HG02610 (cell line): ENCODE results near the gene IPCEF1.

Source experiments
- ATAC-seq: cut with Tn5 transposase; IDR thresholded peaks from one replicate; pipeline ENCODE4 v1.9.1; 2021; ENCODE audit warnings: mild to moderate bottlenecking, moderate library complexity; ENCODE audit not compliant: unreplicated experiment

IPCEF1 gene

DNA sequence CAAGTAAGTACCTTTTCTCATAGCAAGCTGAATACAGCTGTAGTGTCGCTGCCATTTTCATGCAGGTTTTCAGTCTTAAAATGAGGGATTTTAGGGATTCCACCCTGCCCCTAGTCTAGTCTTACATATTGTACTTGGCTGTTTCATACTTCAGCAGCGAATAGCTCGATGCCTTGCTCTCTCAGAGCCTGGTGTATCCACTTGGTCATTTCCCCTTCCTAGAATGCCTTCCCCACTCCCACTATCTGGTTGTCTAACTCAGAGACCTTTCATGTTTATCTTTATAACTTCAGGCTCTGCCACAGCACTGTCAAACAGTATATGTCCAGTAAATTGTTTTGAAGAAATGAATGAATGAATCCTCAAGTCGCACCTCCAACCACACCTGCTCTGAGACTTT is 21.1 kb upstream of the IPCEF1 start:
- ATAC-seq: no peak

DNA sequence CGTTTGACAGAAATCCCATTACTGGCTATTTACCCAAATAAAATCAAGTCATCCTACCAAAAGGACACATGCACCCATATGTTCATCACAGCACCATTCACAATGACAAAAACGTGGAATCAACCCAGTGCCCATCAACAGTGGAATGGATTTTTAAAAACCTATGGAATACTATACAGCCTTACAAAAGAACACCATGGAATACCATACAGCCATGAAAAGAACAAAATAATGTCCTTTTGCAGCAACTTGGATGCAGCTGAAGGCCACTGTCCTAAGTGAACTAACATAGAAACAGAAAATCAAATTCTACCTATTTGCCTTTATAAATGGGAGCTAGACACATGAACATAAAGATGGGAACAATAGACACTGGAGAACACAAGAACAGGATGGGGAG is 17.4 kb upstream of the IPCEF1 start:
- no peak for ATAC-seq

DNA sequence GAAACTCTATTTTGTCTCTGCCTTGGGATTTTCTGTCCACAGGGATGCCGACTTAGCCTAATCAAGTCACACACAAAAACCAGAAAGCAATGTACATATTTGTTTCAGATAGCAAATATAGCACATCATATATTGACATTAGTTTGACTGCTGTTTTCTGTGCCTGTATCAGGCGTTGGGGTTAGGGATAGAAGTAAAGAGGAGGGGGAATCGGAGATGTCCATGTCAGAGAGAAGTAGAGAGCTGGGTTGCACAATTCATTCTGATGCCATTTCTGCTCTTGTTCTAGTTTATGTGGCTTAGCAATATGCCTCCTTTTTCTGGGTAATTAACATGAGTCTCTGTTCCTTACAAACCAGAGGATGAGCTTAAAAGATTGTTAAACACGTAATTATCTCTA is 14.7 kb upstream of the IPCEF1 start:
- ATAC-seq: no peak

DNA sequence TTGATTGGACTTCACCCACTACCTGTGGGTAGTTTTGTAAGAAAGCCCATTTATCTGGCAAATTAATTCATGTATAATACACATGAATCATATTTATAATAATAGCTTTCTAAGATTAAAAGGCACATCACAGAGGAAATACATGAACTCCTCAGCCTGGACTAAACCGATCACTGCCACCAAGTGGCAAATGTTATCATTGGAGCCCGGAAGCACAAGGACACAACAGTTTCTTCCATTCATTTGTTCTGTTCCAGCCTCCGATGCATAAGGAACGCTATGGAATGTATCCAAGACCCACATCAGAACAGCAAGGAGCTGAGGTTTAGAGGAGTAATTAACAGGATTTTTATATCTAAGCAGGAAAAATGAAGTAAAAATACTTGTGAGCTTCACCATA is 13.9 kb upstream of the IPCEF1 start:
- peak; percentile 70 for ATAC-seq

DNA sequence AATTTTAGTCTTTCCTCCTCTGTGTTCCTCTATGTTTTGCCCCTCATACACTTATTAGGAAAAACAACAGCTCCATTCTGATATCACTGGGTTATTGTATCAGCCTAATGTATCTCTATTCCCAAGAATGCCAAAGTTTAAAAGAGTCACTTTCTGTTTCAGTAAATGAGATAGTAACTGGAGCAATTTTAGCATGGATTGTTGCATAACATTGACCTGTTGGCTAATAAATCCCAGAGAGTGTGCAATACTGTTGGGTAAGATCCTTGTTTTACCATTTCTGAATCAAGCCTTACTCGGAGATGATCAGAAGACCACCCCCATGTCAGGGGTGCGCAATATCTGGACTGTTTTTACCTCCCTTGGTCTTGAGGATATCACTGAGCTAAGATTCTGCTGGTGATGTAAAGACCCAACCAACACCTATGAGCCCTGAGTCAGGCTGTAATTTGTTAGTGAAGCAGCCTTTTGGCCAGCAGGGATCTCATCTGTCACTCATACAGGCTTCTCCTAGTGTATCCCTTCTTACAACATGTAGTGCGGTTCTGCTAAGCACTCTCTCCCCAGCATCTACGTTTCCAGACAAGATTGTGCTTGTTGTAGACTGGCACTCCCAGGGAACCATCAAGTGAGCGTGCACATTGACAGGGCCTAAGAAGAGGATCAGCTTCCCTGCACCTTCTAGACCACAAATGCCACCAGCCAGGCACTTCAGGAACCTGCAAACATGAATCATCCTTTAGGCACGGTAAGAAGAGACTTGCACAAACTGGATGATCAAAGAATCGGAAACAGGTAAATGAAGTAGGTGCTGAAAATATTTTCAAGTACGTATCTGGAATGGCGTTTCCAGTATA is 11.5 kb upstream of the IPCEF1 start:
- ATAC-seq: no peak

DNA sequence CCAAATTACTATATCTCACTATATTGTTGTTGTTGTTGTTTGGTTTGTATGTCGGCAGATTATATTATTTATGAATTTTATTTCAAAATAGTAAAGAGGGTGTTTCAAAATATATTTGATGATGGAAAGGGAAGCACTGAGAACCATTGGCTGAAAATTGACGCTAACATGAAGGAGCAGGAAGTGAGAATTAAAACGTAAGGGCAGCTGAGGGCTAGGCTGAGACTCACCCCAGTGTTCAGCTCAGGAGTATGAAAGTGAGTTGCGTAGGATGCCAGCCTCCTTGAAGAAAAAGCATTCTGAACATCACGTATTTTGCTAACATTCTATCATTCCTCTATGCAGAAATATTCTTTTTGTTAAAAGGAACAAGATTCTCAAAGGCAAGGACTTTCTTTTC is 10.7 kb upstream of the IPCEF1 start:
- ATAC-seq: no peak

DNA sequence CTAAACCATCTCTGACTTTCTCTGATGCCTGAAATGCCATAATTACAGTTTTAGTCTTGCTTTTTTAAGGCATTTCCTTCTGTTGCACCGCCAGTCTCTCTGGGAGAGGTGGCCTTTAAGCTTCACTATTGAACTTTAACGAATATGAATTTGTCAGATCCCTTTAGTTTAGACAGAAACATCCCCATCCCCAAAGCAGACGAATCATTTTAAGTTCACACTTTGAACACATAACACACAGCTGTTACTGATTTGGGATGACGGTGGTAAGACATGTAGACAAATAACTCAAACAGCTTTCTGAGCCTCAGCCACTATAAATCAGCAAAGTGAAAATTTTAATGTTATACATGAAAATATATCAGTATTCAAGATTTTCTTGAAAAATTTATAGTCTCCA is 7.2 kb upstream of the IPCEF1 start:
- no peak for ATAC-seq

DNA sequence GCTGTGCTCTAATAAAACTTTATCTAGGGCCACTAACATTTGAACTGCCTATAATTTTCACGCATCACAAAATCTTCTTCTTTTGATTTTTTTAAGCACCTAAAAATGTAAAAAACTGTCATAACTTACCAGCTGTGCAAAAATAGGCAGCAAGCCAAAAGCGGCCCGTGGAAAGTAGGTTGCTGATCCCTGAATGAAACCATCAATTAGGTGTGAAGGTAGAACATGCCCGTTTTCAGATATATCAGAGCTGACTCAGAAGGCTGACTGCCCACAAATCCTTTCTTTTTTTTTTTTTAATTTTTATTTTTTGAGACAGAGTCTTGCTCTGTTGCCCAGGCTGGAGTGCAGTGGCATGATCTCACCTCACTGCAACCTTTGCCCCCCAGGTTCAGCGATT is 4.9 kb upstream of the IPCEF1 start:
- no peak for ATAC-seq

DNA sequence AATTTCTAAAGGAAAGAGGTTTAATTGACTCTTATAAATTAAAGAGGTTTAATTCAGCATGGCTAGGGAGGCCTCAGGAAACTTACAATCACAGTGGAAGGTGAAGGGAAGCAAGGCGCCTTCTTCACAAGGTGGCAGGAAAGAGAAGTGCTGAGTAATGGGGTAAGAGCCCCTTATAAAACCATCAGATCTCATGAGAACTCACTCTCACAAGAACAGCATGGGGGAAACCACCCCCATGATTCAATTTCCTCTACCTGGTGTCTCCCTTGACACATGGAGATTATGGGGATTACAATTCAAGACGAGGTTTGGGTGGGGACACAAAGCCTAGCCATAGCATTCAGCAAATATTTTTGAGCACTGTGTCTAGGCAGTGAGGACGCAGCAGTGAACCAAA is 3.9 kb upstream of the IPCEF1 start:
- ATAC-seq: no peak

DNA sequence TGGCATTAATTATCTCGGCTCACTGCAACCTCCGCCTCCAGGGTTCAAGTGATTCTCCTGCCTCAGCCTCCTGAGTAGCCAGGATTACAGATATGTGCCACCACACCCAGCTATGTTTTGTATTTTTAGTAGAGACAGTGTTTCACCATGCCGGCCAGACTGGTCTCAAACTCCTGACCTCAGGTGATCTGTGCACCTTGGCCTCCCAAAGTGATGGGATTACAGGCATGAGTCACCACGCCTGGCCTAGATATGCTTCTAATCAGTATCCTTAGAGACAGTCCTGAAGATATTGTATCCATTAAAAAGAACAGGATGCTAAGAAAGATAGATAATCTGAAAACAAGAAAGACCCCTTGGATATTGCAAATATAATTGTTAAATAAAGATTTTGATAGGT is 3.1 kb upstream of the IPCEF1 start:
- no peak for ATAC-seq

DNA sequence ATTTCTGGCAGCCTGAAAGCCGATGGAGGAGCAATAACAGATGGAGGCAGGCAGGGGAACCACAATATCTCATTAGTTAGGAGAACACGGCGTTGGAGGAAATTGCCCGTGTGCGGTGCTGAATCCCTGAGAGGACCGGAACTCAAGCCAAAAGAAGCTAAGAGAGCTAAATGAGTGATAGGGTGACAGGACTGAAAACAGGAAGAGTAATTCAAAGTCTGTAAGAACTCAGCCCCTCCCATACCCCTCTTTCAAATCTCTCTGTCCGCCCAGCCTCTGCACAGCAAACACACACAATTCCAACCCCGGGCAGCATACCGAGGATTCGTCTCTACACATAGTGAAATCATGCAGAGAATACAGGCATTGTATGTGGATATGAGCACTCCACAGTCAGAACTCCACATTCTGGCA is 2.6 kb upstream of the IPCEF1 start:
- ATAC-seq: no peak

DNA sequence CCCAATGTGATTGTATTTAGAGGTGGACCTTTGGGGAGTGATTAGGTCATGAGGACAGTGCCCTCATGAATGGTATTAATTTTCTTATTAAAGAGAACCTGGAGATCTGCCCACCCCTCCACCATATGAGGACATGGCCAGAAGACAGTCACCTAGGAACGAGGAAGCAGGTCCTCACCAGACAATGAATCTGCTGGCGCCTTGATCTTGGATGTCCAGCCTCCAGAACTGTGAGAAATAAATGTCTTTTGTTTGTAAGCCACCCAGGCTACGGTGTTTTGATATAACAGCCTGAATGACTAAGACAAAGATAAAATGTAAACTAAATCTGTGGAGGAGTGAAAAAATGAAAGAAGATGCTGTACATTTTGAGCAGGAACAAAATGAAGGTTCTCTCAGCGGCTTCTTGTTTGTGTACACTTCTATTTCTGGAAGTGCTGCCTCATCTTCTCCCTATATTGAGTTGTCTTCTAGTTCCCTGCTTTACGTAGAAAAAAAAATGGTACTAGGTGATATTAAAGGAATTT is 1.5 kb upstream of the IPCEF1 start:
- ATAC-seq: no peak

DNA sequence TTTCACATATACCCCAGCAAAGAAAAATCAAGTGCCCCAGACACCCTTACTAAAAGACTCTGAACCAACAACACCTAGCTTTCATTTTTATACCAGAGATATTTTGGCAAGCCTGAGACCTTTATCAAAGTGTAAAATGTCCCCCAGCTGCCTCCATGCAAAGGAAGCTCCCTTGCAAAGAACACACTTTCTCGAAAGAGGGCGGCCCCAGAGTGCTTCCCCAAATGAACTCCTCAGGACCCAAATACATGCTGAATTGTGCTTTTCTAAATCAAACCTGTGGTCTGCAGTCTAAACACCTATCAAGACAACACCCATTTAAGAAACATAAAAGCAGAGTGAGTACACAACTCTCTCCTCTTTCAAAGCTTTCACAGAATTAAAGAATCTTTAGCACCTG is 490 bp downstream of the IPCEF1 start:
- ATAC-seq: no peak

DNA sequence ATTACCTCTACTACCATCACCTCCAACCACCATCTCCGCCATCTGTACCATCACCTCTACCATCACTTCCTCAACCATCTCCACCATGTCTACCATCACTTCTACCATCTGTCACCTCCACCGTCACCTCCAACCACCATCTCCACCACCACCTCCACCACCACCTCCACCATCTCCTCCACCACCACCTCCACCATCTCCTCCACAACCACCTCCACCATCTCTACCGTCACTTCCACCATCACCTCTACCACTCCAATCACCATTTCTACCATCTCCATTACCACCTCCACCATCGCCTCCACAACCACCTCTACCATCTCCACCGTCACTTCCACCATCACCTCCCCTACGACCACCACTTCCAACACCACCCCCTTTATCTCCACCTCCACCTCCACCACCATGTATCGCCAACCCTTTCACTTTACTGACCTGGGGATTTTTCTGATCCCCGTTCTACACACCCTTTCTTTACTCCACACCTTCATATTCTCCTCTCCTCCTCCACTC is 2.3 kb downstream of the IPCEF1 start:
- ATAC-seq: no peak

DNA sequence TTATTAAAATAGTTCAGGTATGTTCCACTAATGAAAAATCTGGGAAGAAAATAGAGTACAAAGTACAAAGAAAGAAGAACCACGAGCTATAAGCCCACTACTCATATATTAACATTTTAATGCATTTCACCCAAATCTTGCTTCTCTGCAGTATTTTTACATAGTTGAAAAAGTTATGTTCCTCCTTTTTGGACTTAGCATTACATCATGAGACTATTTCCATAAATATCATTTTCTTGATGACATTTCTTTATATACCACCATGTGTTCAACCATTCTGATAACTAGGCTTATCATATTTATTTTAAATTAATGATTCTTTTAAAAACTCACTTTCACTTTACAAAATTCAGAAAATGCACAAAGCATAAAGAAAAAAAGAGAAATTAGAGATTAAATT is 3.0 kb downstream of the IPCEF1 start:
- no peak for ATAC-seq

DNA sequence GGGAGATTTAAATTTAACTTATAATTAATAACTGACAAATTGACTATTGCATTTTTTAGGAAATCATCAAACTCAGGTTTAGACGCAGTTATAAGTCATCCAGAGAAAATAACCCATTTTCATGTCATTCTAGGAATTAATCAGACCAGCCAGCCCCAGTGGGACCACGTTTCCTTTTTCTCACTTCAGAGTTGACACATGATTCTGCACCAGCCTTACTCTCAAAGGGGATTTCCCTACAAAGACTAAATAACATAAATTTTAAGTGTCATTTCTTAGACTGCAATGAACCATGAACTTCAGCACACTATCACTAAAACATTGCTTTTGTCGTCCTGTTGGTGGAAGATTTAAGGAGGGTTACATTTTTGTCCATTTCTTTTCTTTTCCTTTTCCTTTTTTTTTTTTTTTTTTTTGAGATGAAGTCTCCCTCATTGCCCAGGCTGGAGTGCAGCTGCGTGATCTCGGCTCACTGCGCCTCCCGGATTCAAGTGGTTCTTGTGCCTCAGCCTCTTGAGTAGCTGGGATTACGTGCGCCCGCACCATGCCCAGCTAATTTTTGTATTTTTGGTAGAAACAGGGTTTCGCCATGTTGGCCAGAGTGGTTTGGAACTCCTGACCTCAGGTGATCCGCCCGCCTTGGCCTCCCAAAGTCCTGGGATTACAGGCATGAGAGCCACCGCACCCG is 3.6 kb downstream of the IPCEF1 start:
- ATAC-seq: peak; percentile 64

DNA sequence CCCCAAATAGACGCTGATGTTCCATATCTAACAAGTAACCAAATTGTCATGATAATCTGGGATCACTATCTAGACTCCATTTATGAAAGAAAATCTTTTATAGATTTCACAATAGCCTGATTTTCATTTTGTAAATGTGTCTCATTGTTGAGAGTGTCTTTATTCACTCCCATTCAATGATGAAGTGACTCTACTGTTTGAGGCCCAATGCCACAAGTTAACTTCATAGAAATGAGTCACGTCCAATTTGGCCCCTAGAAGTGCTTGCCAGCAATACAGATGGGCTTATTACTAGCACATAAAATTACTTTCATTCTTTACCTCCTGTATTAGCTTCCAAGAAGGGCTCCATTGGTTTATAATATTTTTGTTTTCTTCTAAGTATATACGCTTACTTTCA is 6.3 kb downstream of the IPCEF1 start:
- no peak for ATAC-seq

DNA sequence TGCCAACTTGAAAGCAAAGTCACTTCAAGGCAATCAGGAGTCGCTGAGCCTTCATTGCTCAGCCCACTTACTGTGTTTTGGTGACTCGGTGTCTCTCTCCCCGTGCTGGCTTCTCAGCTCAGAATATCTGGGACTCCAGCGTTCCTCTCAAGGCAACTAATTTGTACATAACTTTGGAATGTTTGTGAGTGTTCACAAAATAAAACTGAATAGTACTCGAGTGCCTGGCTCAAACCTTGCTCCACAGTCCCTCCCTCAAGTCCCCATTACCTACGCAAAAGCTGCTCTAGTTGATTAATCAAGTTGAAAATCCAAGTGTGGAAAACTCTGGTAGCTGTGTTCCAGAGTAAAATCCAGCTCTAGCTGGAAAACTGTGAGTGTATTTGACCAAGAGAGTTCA is 8.6 kb downstream of the IPCEF1 start:
- no peak for ATAC-seq

DNA sequence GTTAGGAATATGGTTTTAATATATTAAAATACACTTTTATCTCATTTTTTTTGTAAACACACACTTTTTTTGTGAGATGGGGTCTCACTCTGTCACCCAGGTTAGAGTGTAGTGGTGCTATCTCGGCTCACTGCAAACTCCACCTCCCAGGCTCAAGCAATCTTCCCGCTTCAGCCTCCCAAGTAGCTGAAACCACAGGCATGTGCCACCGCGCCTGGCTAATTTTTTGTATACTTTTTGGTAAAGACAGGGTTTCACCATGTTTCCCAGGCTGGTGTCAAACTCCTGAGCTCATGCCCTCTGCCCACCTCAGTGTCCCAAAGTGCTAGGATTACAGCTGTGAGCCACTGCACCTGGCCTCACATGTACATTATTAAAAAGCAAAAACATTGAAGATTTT is 10.8 kb downstream of the IPCEF1 start:
- ATAC-seq: no peak

DNA sequence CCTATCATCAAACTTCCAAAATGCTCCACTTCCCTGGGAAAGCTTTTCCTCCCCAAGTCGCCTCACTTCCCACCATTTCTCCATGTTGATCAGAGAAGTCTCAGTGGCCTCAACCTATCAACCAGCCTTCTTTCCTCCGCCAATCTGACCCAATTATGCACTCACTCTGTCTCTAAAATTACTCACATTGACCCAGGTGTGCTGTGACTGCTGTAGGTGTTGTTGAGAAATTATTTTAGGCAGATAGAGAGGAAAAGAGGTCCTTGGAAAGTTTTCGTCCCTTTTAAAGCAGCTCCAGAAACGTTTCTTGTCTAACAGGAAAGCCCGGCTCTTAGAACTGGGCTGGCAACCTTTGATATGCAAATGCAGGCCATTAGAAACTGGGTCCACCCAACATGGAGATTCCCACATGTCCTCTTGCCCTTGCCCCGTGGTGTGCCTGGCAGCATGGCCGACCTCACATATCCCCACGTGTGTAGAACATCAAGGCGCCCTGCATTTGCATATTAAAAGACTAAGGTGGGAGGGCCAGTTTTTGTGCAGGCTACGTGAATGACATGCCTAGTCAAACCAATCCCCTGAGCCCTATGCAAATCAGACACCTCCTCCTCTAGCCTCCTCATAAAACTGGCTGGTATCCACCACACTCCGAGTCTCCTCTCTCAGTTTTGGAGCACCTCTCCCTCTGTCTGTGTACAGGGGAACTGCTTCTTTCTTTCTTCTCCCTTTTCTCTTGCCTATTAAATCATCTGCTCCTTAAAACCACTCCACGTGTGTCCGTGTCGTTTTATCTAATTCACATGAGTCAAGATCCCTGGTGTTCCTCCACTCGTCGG is 12.9 kb downstream of the IPCEF1 start:
- no peak for ATAC-seq

DNA sequence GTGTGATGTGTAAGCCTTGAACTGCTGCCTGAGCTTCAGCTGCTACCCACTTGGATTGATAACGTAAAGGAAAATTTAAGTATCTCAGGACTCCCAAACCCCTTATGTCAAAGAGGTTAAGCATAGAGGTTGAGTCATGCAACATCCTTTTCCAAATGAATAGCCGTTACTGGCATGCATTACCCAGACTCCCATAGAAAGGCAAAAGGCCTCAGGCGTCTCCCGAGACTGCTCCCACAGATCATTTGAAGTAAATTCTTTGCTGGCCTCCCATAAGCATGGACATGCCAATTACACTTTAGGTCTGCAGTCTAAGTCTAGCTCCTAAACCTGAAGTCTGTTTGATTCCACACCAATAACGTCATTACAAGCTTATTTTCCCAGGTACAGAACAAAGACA is 14.7 kb downstream of the IPCEF1 start:
- no peak for ATAC-seq
